ENCODE data around the gene MED8.

DNA sequence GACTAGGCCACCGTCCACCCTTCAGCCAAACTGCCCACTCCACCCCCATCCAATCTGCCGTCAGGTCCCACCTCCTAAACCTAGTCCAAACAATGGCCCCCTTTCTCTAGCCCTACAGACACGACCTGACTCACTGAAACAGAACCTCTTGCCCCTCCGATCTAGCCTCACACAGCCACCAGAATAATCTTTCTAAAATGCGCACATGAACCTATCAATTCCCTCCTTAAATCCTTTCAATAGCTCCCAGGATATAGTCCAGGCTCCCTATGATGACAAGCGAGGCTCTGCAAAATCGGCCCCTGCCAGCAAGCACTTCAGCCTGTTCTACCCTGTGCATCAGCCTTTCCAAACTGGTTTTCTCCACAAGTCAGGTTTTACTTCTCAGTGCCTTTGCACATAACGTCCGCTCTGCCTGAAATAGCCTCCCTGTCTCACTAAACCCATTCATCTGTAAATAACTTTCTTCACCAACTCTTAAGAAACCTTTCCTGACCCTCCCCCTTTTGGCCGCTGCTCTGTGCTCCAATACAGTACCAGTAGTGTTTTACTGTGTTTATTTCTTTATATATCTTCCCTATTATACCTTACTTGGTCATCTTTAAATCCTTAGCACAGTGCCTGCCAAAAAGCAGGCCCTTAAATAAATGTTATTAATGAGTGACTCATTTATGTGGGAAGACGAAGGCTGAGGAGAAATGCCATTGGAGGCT lies 39.9 kb downstream of the MED8 start:
- TF ChIP-seq POLR2AphosphoS5 (IDR thresholded peaks at IDR 0.05; ENCODE audit: borderline replicate concordance, low read depth, low read length) (no peak), EZH2 (IDR thresholded peaks at IDR 0.05) (no peak), FOXP2 (optimal IDR thresholded peaks at IDR 0.05; ENCODE audit: control extremely low read depth, extremely low read length, insufficient read depth) (no peak)
